Measurements from ENCODE around the gene FOXC1.
A peak's percentile ranks its signal among the peaks of the same experiment; 100 is the strongest.

FOXC1 gene

GRCh38 chr6:1584996-1585668 lies 24.6 kb upstream of the FOXC1 start:
- no peak for DNase-seq

- no peak for DNase-seq
Measured at GRCh38 chr6:1585669-1586049, 24.1 kb upstream of the FOXC1 start.

DNA sequence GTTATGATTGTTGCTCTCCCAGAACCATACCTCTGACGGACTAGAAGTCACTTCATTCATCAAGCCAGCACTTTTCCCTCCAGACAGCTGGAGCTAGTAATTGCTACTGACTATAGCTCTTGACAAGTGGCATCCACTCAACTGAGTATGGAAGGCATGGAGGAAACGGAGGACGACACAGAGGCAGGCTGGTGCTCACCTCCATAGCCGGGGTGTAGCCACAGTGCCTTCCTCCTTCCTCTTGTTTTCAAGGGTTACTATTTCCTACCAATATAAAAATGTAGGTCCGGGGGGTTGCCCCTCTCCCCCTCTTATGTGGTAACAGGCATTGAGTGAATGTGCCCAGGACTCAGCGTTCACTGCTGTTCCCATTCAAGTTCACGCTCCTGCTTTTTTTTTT lies 23.5 kb upstream of the FOXC1 start:
- DNase-seq = no peak

DNA sequence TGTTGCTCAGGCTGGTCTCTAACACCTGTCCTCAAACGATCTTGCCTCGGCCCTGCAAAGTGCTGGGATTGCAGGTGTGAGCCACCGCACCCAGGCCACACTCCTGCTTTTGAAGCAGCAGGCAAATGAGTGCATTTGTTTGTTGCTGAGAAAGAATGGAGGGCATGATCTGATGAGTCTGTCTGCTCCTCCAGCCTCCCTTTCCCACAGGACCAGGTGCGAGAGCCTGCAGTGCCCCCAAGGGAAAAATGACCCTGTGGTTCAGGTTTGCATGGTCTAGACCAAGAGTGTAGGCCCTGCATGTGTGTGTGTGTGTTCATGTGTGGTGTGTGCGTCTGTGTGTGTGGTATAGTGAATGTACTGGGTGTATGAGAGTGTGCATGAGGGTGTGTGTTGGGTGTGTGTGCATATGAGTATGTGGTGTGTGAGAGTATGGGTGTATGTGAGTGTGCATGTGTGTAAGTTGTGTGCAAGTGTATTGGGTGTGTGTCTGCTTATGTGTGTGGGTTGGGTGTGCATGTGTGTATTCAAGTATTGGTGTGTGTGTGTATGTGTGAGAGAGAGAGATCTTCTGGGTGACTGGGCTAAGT lies 22.8 kb upstream of the FOXC1 start:
- DNase-seq = no peak

DNA sequence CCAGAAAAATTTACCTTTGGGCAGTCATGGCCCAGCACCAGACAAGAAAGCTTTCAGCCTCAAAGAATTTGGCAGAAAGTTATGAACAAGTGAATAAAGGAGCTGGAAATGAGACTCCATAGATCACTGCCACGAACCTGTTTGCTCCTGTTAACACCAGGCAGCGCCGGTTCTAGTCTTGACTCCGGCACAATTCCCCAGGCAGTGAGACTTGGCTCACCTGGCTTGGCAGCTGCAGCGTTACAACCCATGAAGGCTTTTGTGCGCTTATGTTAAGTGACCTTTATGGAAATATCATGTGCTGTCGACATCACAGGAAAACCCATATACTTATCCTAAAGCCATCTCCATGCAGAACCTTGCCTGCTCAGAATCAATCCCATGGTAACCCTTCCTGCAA lies 22.2 kb upstream of the FOXC1 start:
- DNase-seq = no peak

- no peak for DNase-seq
Measured at GRCh38 chr6:1587977-1588376, 21.7 kb upstream of the FOXC1 start.

GRCh38 chr6:1589208-1589607 lies 20.5 kb upstream of the FOXC1 start:
- no peak for DNase-seq

DNA sequence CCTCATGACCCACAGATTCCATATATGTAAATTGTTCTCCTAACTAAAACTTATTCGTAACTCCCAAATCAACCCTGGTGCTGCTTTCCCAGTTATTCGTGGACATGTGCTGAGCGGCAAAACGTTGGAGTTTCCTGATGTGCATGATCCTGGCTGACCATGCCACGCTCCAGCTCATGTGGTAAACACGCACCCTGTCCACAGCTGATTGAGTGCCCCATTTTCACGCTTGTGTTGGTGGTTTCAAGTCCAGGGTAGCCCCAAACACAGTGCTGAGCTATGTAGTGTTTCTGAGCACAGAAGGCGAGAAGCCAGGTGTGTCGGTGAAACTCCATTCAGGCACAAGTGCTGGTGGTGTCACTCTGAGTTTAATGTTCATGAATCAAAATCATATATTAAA lies 19.1 kb upstream of the FOXC1 start:
- no peak for DNase-seq

DNA sequence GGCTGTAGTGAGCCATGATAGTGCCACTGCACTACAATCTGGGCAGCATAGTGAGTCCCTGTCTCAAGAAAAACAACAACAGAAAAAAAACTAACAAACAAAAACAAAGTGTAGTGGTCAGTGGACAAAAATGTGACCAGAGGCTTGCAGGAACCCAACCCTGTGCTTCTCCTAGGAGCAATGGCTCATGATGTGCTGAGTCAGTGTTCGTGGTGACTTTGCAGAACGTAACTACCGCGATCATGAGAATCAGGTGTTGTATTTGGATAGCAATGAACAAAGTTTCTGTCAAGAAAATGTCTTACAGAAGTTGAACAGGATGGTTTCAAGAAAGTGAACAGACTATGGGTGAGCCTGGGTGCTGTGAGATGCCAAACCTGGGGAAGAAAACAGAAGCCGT lies 18.5 kb upstream of the FOXC1 start:
- DNase-seq = no peak

DNA sequence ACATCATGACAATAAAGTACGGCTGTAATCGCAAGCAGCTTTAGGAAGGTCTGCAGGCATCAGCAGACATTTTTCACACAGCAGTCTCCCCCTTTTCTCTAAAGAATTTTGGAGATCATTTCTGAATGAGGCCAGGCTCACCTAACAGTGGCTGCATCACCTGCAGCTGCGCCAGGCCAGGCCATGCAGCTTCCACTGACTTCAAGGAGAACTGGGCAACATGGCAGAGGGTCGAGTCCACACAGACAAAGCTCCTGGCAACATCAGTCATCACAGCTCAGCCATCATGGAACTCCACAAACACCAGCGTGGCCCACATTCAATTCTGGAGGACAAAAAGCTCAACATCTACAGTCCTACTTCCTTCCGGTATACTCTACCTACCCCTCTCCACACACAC lies 17.8 kb upstream of the FOXC1 start:
- DNase-seq = no peak

DNA sequence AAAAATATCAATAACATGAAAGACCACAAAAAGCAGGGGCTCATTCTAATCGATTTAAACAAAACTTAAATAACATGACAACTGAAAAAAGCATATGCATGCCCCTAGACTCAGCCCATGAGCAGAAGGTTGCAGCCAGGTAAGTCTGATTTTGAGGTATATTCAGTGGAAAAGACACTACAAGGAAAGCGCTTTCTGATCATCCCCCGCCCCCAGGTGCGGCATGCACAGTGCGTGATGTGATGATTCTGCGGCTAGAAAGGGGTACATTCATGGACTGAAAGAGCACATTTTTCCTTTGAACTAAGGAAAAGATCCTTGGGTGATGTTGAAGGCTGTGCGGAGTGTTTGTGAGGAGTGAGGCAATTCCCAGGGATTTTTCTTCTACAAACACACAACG lies 16.9 kb upstream of the FOXC1 start:
- no peak for DNase-seq

- DNase-seq = no peak
Measured at GRCh38 chr6:1593286-1593957, 16.3 kb upstream of the FOXC1 start.

DNA sequence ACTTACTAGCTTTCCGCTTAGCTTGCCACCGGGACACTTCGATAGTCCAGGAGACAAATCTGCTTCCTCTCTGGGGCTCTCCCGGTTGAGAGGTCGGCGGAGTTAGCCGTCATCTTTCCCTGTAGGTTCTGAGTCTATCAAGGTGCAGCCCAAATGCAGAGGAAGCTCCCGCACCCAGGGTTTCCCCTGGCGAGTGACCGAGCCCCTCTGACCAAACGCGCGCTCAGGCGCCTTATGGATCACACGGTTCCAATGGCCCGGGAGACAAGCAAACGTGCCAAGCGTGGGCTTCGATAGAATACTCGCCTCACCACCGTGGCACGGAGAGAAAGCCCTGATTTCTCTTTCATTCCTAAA lies 15.8 kb upstream of the FOXC1 start:
- DNase-seq = no peak

DNA sequence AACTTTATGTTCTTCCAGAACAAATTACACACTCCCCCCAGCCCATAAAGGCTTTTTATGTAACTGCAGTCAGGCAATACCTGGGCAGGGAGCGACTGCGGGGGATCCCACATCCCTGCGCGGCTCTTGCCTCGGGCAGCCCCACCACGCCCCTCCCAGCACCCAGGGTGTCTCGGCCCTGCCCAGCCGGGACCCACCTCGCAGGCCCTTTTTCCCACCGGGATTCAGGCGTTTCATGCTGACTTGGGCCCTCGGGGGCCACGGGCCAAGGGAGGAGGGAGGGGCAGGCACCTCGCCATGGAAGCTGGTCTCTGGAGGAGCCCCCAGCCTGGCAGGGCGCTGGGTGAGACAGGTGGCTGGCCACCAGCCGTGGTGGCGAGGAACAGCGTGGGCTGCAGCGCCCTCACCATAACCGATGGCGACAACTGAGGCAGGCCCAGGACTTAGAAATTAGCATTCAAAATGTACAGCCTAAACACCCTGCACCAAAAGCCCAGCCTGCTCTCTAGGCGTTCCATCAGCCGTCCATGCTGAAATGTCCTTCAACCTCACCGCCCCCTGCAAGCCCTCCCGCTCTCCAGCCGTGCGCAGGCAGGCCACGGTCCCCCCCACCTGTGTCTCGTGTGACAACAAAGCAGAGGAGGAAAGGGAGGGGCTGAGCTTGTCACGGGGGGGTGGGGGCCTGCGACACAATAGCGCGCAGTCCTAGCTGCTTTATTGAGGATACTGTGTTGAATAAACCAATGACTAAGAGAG lies 15.1 kb upstream of the FOXC1 start:
- no peak for DNase-seq

DNA sequence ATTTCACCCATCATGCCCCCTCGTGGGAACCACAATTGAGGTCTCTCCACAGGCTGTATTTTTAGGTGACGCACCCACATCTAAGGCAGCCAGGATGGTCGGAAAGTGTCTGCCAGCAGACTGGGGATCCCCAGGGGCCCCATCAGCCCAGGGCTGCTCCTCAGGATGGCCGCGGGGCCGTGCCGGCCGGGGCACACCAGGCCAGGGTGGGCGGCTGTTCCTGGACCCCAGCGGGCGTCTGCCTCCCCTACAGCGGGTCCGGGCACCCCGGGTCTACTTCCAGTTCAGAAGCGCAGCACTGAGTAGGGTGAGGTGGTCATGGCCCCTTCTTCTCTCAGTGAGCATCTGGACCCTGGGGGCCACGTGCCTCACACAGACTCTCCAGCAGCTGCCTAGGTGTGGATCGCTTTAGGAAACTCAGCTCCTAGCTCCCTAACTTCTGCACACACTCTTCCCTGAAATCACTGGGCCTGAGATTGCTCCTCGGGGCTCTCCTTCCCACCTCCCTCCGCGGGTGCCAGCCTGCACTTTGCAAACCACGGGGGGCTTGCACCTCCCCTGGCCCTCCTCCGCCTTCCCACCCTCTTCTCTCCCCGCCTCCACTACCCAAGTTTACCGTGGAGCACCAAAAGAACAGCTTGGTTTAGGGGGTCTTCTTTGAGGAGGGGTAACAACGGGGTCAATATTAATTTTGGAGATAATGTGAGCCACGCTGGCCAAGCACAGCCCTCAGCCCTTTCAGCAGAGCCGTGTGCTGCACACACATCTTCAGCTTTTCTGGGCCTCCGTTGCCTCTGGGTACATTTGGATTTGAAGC lies 14.2 kb upstream of the FOXC1 start:
- DNase-seq = no peak

- DNase-seq = peak; percentile 27
Measured at GRCh38 chr6:1596088-1596852, 13.4 kb upstream of the FOXC1 start.

DNA sequence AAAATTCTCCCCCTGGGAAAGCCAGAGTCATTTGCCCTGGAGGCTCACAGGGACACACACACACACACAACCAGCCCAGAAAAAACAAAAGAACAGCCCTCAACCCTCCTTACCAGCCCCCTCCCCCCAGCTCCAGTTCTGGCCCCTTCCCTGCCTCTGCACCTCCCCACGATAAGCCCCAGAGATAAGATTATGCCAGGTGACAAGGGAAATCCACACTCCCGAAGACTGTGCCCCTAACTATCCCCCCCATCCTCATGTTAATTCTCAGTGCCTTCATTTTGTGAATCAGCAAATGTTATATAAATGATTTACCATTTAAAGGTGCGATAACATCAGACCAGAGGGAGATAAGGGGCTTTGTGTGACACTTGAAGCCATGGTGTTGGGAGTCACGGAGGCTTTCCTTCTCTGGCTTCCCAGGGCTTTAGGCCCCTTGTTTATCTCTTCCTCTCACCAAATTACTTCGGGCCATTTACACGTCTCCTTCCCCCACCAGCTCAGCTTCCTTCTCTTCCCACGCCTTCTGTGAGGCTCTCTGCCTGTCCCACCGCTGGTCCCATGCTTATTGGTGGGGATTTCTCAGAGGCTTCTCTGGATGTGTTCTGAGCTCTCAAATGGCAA lies 12.5 kb upstream of the FOXC1 start:
- no peak for DNase-seq

DNA sequence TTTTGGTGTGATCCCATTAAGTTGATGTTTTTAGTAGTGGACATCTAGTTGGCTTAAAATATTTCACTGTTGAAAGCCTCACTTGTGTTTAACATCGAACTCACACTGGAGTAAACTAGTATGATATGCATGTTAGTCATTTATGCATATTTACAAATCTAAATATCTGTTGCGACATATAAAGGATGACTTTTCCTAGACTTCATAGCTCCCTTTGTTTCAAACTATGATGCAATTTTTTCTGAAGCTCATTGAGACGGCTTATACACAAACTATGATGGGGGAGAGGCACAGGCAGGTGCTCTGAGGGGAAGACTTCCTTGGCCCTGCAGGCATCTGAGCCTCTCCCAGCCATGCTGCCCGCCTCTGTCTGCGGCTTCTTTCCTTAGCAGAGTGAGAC lies 11.8 kb upstream of the FOXC1 start:
- no peak for DNase-seq

GRCh38 chr6:1598433-1598832 lies 11.3 kb upstream of the FOXC1 start:
- no peak for DNase-seq

DNA sequence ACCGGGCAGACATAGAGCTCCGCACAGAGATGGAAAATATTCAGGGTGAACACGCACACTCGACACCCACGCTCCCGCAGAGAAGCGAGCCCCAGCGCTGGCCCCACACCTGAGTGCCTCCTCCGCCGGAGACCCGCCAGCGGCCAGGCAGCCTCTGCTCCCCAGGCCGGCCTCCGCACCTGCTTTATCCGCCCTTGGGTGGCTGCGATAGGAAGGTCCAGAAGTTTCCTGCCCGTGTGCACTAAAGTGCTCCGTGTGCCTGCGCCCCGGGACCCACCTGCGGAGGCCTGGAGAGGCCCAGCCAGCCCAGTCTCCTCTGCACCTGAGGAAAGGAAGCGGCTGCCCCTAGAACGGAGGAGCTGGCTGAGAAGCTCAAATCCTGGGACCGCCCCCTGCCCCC lies 10.8 kb upstream of the FOXC1 start:
- no peak for DNase-seq

DNA sequence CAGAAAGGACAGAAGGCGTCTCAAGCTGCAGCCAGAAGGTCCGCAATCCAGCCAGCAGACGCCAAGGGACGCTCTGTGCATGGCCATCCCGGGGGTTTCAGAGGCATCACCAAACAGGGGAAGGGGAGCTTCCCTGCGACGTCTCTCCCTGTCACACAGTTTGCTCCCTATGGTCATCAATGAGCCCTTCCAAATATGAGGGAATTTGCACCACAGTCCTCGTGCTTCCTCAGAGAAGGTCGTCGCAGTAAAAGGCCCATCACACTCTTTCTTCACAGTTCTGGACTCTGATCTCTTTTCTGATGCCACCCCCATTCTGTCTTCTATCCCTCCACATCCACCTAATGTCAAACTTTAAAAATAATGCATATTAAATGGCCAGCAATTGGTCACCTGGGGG lies 10.2 kb upstream of the FOXC1 start:
- no peak for DNase-seq
